Loucy (cell line): ENCODE data around the gene ACAP1.

Source experiments
- H2AFZ ChIP-seq: fragments of 200-600 bp; sonication (generic); 2 replicates; pipeline ENCODE4 v1.6.0; 2016; ENCODE audit warnings: antibody characterized with exemption, mild to moderate bottlenecking, low read length, moderate library complexity
- H3F3A ChIP-seq: fragments of 200-600 bp; 2 replicates; pipeline ENCODE4 v1.6.0; 2016; ENCODE audit warnings: antibody characterized with exemption, low read depth, mild to moderate bottlenecking
- H3K27me3 ChIP-seq: fragments of 200-600 bp; sonication (generic); 2 replicates; pipeline ENCODE4 v1.6.1; 2014; ENCODE audit warnings: low read length, mild to moderate bottlenecking; ENCODE audit not compliant: insufficient read depth, poor library complexity, severe bottlenecking
- H3K36me3 ChIP-seq: fragments of 200-600 bp; sonication (generic); 2 replicates; pipeline ENCODE4 v1.6.1; 2016; ENCODE audit warnings: low read length; ENCODE audit not compliant: insufficient read depth
- H3K4me1 ChIP-seq: fragments of 200-600 bp; sonication (generic); 2 replicates; pipeline ENCODE4 v1.5.1; 2014; ENCODE audit warnings: low read length, mild to moderate bottlenecking; ENCODE audit not compliant: insufficient read depth, poor library complexity, severe bottlenecking
- H3K4me2 ChIP-seq: fragments of 200-600 bp; sonication (generic); 2 replicates; pipeline ENCODE4 v1.6.0; 2014; ENCODE audit warnings: antibody characterized with exemption, low read length, low read depth, mild to moderate bottlenecking; ENCODE audit not compliant: poor library complexity, severe bottlenecking
- H3K4me3 ChIP-seq: fragments of 200-600 bp; sonication (generic); 2 replicates; pipeline ENCODE4 v1.5.1; 2014; ENCODE audit warnings: low read length, mild to moderate bottlenecking, mixed read lengths; ENCODE audit not compliant: poor library complexity, severe bottlenecking
- H3K79me2 ChIP-seq: fragments of 200-600 bp; sonication (generic); 2 replicates; pipeline ENCODE4 v1.6.1; 2014; ENCODE audit warnings: low read length; ENCODE audit not compliant: insufficient read depth
- H3K9ac ChIP-seq: fragments of 200-600 bp; sonication (generic); 2 replicates; pipeline ENCODE4 v1.6.0; 2014; ENCODE audit warnings: mild to moderate bottlenecking, low read depth, low read length, moderate library complexity; ENCODE audit not compliant: poor library complexity, severe bottlenecking
- H3K9me2 ChIP-seq: fragments of 200-600 bp; sonication (generic); replicated peaks from 2 replicates; pipeline ENCODE4 v1.6.1; 2016; ENCODE audit warnings: low read depth, low read length, mixed read lengths
- H3K9me3 ChIP-seq: fragments of 200-600 bp; sonication (generic); 2 replicates; pipeline ENCODE4 v1.6.1; 2014; ENCODE audit warnings: mild to moderate bottlenecking, antibody characterized with exemption, low read length, low read depth; ENCODE audit not compliant: insufficient read depth
- H4K20me1 ChIP-seq: fragments of 200-600 bp; sonication (generic); 2 replicates; pipeline ENCODE4 v1.6.0; 2014; ENCODE audit warnings: antibody characterized with exemption, low read length, mild to moderate bottlenecking; ENCODE audit not compliant: insufficient read depth, poor library complexity, severe bottlenecking
- CTCF ChIP-seq: fragments of 200-600 bp; sonication (generic); conservative IDR thresholded peaks from 2 replicates; pipeline ENCODE4 v1.5.1; 2014; ENCODE audit warnings: mild to moderate bottlenecking, antibody characterized with exemption, low read length
- EZH2phosphoT487 ChIP-seq: fragments of 200-600 bp; IDR thresholded peaks from 2 replicates; pipeline ENCODE4 v1.6.1; 2018; ENCODE audit warnings: antibody characterized with exemption, mild to moderate bottlenecking, moderate library complexity, borderline replicate concordance

ACAP1 gene

GRCh38 chr17:7312432-7313087 is 23.8 kb upstream of the ACAP1 start:
- Histone ChIP-seq H3K4me2 (peak overlapping the region; percentile 82), H3K79me2 (peaks cover 70% of the 10 kb centered on the region), H2AFZ (no peak overlapping the region), H3K36me3 (peaks cover 47% of the 10 kb centered on the region), H3K4me3 (no peak overlapping the region), H3K9me2 (no peaks in the 10 kb centered on the region), H3F3A (peaks cover 14% of the 10 kb centered on the region), H3K9ac (no peak overlapping the region), H3K9me3 (no peaks in the 10 kb centered on the region), H4K20me1 (peaks cover 65% of the 10 kb centered on the region), H3K4me1 (peaks cover 42% of the 10 kb centered on the region), H3K27me3 (peaks cover 11% of the 10 kb centered on the region)
- TF ChIP-seq EZH2phosphoT487 (no peak), CTCF (no peak)

GRCh38 chr17:7313088-7313889 is 23.0 kb upstream of the ACAP1 start:
- Histone ChIP-seq H3F3A (peaks cover 12% of the 10 kb centered on the region), H3K27me3 (peaks cover 4% of the 10 kb centered on the region), H3K4me3 (peak overlapping the region; percentile 77), H3K9me2 (no peaks in the 10 kb centered on the region), H3K9me3 (no peaks in the 10 kb centered on the region), H3K36me3 (peaks cover 54% of the 10 kb centered on the region), H3K4me1 (peaks cover 42% of the 10 kb centered on the region), H3K79me2 (peaks cover 63% of the 10 kb centered on the region), H2AFZ (no peak overlapping the region), H3K4me2 (peak overlapping the region; percentile 82), H3K9ac (no peak overlapping the region), H4K20me1 (peaks cover 62% of the 10 kb centered on the region)
- TF ChIP-seq CTCF (no peak; the same call in 1 of the 2 replicates), EZH2phosphoT487 (no peak)

GRCh38 chr17:7313890-7314718 is 22.2 kb upstream of the ACAP1 start:
- no peak overlapping the region for H2AFZ ChIP-seq
- H3K36me3 ChIP-seq = peaks cover 59% of the 10 kb centered on the region
- peak overlapping the region; percentile 75 for H3K9ac ChIP-seq
- no peaks in the 10 kb centered on the region for H3K27me3 ChIP-seq
- H3K9me3 ChIP-seq = no peaks in the 10 kb centered on the region
- peaks cover 7% of the 10 kb centered on the region for H3F3A ChIP-seq
- no peak for TF ChIP-seq CTCF
- no peak for TF ChIP-seq EZH2phosphoT487
- peaks cover 54% of the 10 kb centered on the region for H4K20me1 ChIP-seq
- peak overlapping the region; percentile 82 for H3K4me2 ChIP-seq
- H3K4me1 ChIP-seq = peaks cover 42% of the 10 kb centered on the region
- no peaks in the 10 kb centered on the region for H3K9me2 ChIP-seq
- H3K79me2 ChIP-seq = peaks cover 55% of the 10 kb centered on the region
- peak overlapping the region; percentile 77 for H3K4me3 ChIP-seq
